Ovary (tissue), 9 donors: Measurements from ENCODE around the gene DENND1A. TPM values are rescaled to one million over a fixed set of nuclear protein-coding genes. Genes with fewer than 3 reads are reported as not detected.

Source experiments
- DNase-seq, 5 donors: peaks; one replicate each; pipeline ENCODE4 v3.0.0-alpha.2; 2019 to 2020
- H3K27ac ChIP-seq, 2 donors: fragments of 200-600 bp; one replicate each; pipeline versions ENCODE4 v1.5.1 to v1.8.0; 2019 to 2022
- H3K27me3 ChIP-seq: fragments of 200-600 bp; one replicate; pipeline ENCODE4 v1.8.0; 2022
- H3K36me3 ChIP-seq: fragments of 200-600 bp; sonication (generic); one replicate; pipeline ENCODE4 v1.5.1; 2019
- H3K4me1 ChIP-seq: one replicate; pipeline ENCODE4 v1.8.1; 2013; ENCODE audit warnings: mild to moderate bottlenecking, moderate library complexity; ENCODE audit not compliant: insufficient read depth
- H3K4me3 ChIP-seq: fragments of 200-600 bp; sonication (generic); one replicate; pipeline ENCODE4 v1.5.1; 2017
- H3K9me3 ChIP-seq, 2 donors: fragments of 200-600 bp in 1 of 2; sonication (generic) in 1 of 2; one replicate each; pipeline versions ENCODE4 v1.5.1 to v1.8.1; 2013 to 2019; ENCODE audit warnings: mild to moderate bottlenecking in 1 of 2, moderate library complexity in 1 of 2
- CTCF ChIP-seq, 3 donors: fragments of 450-650 bp in 2 of 3; fragments of 200-600 bp in 1 of 3; IDR thresholded peaks; one replicate each; pipeline versions ENCODE4 v1.5.1 to v1.8.0; 2016 to 2022; ENCODE audit warnings: antibody characterized with exemption in 3 of 3, mild to moderate bottlenecking in 1 of 3
- EP300 ChIP-seq: sonication (generic); formaldehyde crosslinking; IDR thresholded peaks from one replicate; pipeline ENCODE4 v1.6.1; 2017; ENCODE audit warnings: antibody characterized with exemption
- POLR2A ChIP-seq: fragments of 450-650 bp; IDR thresholded peaks from one replicate; pipeline ENCODE4 v1.6.1; 2017; ENCODE audit warnings: antibody characterized with exemption, mild to moderate bottlenecking, moderate library complexity
- WGBS, 3 donors: extraction: QIAGEN DNeasy Blood & Tissue Kit in 1 of 3; methylation state at CpG; one replicate each; pipeline versions ENCODE4 v1.1.5 to v1.1.7; 2013 to 2017; 5-methylcytosine and 5-hydroxymethylcytosine counted together
- intact Hi-C, 4 donors: fragments of 100-400 bp; cut with DNase I; formaldehyde crosslinking; loops; one replicate each; pipeline versions ENCODE4 v1.11.0 to v1.15.1; 2022 to 2023
- polyA plus RNA-seq, 2 donors: library from polyadenylated mRNA; stranded (reverse); fragments of 200-250 nt in 1 of 2; fragments of 350-450 nt in 1 of 2; fragmentation: Illumina TruSeq in 1 of 2; extraction: RNeasy Lipid Tissue Mini Kit (QIAGEN cat#74804) in 1 of 2; gene quantifications; one replicate each; pipeline ENCODE4 v1.2.3, GENCODE V29; 2013 to 2014
- total RNA-seq, 7 donors: library from RNA; depleted of rRNA in 2 of 7; stranded (reverse); fragments of >200 nt in 2 of 7; fragmentation: NEBNext Ultra II Directional in 3 of 7; extraction: Animal tissue kit (Norgen Biotek cat#: 25700) in 3 of 7; gene quantifications; one replicate each; pipeline versions ENCODE4 v1.1.0 to v1.2.4, GENCODE V29; 2016 to 2023
- donor health status: DM: no; HTN: no; CAD: no; lungs with moderate emphysema.
- donor health status: DM: no; HTN: no; CAD: no.
- donor health status: Bipolar disorder and iron deficiency.
- donor health status: DM: yes; HTN: yes; CAD: no.
- donor health status: DM: no; HTN: no; CAD: no.
- donor health status: DM: yes; HTN: yes; CAD: no.

DENND1A gene
- total and polyA plus RNA-seq, 9 donors: 10.4 to 24.5 (median 17.1) TPM

GRCh38 chr9:123454361-123454760, 475.6 kb downstream of the DENND1A start:
- no peaks in the 10 kb centered on the region for H3K9me3 ChIP-seq
- no peaks in the 10 kb centered on the region for H3K4me1 ChIP-seq
- H3K27ac ChIP-seq: no peak overlapping the region
- TF ChIP-seq EP300: no peak
- TF ChIP-seq CTCF (IDR thresholded peaks at IDR 0.05): no peak
- no peak for TF ChIP-seq POLR2A
- no peaks in the 10 kb centered on the region for H3K36me3 ChIP-seq
- WGBS, 3 donors: 75 to 87% (median 79%) methylated on average over 3 of the region's 3 CpGs
- no peak overlapping the region for H3K4me3 ChIP-seq
- no peaks in the 10 kb centered on the region for H3K27me3 ChIP-seq
- intact Hi-C loops: no loop called here
- no peak for DNase-seq

GRCh38 chr9:123453831-123454321, 476.1 kb downstream of the DENND1A start:
- no peaks in the 10 kb centered on the region for H3K27me3 ChIP-seq
- H3K4me3 ChIP-seq: no peak overlapping the region
- peak in 1 of 5 donors; percentile 3 for DNase-seq
- H3K36me3 ChIP-seq: no peaks in the 10 kb centered on the region
- intact Hi-C loops: no loop called here
- WGBS, 3 donors: 94 to 97% (median 95%) methylated on average over 7 of the region's 7 CpGs
- TF ChIP-seq EP300: no peak
- no peak for TF ChIP-seq POLR2A
- no peak for TF ChIP-seq CTCF (IDR thresholded peaks at IDR 0.05)
- no peaks in the 10 kb centered on the region for H3K4me1 ChIP-seq
- H3K27ac ChIP-seq: no peak overlapping the region
- H3K9me3 ChIP-seq: no peaks in the 10 kb centered on the region

GRCh38 chr9:123453076-123453667, 476.8 kb downstream of the DENND1A start:
- TF ChIP-seq EP300: no peak
- no peak for TF ChIP-seq POLR2A
- TF ChIP-seq CTCF (IDR thresholded peaks at IDR 0.05): no peak
- 91 to 95% (median 93%) methylated on average over 14 of the region's 14 CpGs for WGBS, 3 donors
- H3K4me1 ChIP-seq: no peaks in the 10 kb centered on the region
- no peaks in the 10 kb centered on the region for H3K36me3 ChIP-seq
- H3K9me3 ChIP-seq: no peaks in the 10 kb centered on the region
- no peak for DNase-seq
- no peaks in the 10 kb centered on the region for H3K27me3 ChIP-seq
- intact Hi-C loops: no loop called here
- H3K27ac ChIP-seq: no peak overlapping the region
- no peak overlapping the region for H3K4me3 ChIP-seq

GRCh38 chr9:123450996-123451395, 478.9 kb downstream of the DENND1A start:
- no peak overlapping the region for H3K27ac ChIP-seq
- DNase-seq: peak in 1 of 5 donors; percentile 4
- WGBS, 3 donors: 82 to 92% (median 91%) methylated on average over 6 of the region's 6 CpGs
- no peak overlapping the region for H3K4me3 ChIP-seq
- H3K27me3 ChIP-seq: no peaks in the 10 kb centered on the region
- H3K36me3 ChIP-seq: no peaks in the 10 kb centered on the region
- H3K4me1 ChIP-seq: no peaks in the 10 kb centered on the region
- no peaks in the 10 kb centered on the region for H3K9me3 ChIP-seq
- no peak for TF ChIP-seq EP300
- TF ChIP-seq POLR2A: no peak
- TF ChIP-seq CTCF (IDR thresholded peaks at IDR 0.05): no peak
- intact Hi-C loops: no loop called here
